Cerebellar cortex (tissue), 1 donor: ENCODE results near the gene TCF15.
"Not testable (repeated sequence)": the region's sequence is repeated elsewhere in the genome, so short reads cannot be mapped to it uniquely, and the experiment has no call there.

Source experiments
- DNase-seq: peaks from one replicate; pipeline ENCODE4 v3.0.0-alpha.2; 2015; ENCODE audit warnings: low spot score

The TCF15 gene

DNA sequence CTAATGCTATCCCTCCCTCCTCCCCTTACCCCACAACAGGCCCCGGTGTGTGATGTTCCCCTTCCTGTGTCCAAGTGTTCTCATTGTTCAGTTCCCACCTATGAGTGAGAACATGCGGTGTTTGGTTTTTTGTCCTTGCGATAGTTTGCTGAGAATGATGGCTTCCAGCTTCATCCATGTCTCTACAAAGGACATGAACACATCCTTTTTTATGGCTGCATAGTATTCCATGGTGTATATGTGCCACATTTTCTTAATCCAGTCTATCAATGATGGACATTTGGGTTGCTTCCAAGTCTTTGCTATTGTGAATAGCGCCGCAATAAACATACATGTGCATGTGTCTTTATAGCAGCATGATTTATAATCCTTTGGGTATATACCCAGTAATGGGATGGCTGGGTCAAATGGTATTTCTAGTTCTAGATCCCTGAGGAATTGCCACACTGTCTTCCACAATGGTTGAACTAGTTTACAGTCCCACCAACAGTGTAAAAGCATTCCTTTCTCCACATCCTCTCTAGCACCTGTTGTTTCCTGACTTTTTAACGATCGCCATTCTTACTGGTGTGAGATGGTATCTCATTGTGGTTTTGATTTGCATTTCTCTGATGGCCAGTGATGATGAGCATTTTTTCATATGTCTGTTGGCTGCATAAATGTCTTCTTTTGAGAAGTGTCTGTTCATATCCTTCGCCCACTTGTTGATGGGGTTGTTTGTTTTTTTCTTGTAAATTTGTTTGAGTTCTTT lies 31.0 kb downstream of the TCF15 start:
- DNase-seq, result not testable (repeated sequence)

DNA sequence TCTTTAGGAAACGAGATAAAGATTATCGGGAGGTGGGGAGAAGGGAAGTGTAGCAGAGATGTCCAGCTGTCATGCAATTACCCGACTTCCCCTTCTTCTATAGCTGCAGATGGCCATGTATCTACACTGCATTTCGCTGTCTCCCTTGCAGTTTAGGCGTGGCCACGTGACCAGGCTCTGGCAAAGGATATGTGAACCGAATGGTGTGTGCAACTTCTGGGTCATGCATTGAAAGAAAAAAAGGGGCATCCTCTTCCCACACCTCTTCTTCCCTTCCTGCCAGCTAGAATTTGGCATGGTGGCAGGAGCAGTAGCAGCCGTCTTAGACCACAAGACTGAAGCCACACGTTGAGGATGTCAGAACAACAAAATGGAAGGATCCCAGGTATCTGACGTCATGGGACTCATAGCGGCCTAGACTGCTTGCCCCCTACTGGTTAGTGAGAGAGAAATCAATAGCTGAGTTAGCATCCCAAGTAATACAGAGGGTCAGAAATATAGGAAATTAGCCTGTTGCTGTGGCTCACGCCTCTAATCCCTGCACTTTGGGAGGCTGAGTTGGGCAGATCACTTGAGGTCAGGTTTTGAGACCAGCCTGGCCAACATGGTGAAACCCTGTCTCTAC lies 32.8 kb downstream of the TCF15 start:
- DNase-seq, result peak; percentile 6

DNA sequence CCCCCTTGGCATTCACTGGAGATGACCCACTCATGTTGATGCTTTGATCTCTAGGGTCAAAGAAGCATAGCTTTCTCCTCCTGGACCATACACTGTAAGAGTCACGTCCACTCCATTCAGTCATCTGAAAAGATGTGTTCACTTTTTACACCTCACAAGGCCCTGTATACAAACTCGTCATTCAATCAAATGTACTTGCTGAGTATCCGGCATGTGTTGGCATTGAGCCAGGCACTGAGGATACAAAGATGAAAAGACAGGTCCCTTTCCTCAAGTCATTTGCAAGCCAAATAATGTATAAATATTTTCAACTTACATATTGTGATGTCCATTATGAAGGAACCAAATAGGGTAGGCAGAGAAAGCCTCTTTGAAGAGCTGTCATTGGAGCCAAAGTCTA lies 34.0 kb downstream of the TCF15 start:
- peak; percentile 6 for DNase-seq

DNA sequence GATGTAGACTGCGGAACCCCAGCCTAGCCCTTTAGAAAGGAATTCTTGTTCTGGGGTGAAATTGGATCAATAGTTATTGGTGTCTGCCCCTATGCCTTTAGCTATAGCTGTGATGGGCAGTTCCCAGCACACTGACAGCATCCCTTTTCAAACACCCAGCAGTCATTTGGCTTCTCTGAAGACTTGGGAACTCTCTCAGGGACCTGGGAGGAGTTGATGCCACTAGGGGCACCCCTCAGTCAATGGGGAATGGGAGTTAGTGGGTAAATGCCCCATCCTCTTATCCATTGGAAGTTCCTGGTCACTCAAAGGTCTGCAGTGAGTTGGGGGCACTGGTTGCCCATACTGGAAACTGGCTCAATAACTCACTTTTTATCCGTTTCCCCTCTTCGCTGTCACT lies 34.9 kb downstream of the TCF15 start:
- DNase-seq, result no peak

DNA sequence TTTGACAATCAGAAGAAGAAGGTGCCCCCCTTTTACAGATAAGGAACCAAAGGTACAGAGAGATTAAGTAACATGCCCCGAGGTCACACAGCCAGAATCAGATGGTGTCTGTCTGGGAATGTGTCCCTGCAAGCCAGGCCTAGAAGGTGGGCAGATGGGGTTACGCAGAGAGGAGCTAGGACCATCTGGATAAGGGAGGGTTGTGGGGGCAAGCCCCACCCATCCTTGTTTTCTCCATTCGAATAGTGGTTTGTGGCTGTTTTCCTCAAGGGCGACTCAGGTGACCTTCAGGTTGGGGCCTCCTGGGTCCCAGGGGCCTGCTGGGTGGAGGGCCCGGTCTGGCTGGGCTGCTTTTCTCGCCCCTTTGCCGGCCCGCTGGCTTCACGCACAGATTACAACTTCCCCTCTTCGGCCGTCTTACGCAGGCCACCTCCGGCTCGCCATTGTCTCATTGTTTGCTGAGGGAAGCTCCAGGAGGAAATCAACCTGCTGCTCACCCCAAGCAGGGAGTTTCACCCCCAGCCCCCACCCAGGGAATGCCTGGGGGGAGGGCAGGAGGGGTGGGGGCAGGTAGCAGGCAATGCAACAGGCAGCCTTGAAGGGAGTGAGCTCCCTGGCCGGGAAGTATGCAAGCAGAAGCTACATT lies 35.7 kb downstream of the TCF15 start:
- DNase-seq, result no peak

DNA sequence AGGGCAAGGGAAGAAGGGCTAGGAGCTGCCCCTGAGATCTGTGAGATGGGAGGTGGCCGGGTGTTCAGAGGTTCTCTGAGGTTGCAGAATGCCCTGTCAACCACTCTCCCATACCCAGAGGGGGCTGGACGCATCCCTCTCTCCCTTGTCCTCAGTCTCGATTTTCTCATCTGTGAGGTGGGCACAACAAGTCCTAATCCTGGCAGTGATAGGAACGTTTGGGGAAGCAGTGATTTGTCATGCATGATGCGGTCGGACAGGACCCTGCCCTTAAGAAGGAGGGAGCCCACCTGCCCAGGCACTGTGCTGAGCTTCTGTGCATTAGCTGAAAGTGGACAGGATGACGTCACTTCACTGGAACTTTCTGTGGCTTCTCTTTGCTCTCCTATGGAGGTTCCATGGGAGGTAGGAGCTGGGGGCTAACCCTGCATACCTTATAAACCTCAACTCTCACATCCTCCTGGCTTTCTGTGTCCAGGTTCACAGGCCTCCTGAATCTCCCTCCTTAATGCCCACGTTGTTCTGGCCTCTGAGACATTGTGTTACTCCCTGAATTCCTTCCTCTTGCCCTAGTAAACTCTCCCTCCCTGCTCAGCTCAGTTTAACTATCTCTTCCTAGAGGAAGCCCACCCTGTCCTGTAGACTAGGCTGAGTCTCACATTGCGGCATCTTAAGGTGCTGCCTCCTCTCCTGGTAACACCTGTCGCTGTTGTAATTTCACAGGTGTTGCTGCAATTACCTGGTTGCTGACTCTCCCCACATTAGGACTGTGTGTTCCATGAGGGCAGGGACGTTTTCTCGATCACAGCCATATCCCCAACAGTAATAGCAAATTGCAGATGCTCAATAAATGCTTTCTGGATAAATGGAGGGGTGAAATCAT lies 36.5 kb downstream of the TCF15 start:
- no peak for DNase-seq

DNA sequence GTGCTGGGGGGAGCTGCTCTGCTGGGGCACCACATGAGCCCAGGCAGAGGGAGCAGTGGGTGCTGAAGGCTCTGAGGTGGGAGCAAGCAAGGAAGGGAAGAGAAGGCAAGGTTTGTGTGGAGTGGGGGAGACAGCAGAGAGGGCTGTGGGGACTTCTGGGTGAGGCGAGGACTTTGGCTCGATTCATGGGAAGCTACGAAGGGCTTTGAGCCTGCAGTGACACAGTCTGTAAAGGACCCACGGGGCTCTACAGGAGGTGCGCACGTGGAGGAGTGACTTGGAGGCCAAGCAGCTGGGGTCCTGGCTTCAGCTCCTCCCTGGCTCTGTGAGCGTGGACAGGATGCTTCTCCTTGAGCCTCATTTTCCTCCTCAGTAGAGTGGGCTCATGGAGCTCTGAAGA lies 37.4 kb downstream of the TCF15 start:
- DNase-seq, result no peak

DNA sequence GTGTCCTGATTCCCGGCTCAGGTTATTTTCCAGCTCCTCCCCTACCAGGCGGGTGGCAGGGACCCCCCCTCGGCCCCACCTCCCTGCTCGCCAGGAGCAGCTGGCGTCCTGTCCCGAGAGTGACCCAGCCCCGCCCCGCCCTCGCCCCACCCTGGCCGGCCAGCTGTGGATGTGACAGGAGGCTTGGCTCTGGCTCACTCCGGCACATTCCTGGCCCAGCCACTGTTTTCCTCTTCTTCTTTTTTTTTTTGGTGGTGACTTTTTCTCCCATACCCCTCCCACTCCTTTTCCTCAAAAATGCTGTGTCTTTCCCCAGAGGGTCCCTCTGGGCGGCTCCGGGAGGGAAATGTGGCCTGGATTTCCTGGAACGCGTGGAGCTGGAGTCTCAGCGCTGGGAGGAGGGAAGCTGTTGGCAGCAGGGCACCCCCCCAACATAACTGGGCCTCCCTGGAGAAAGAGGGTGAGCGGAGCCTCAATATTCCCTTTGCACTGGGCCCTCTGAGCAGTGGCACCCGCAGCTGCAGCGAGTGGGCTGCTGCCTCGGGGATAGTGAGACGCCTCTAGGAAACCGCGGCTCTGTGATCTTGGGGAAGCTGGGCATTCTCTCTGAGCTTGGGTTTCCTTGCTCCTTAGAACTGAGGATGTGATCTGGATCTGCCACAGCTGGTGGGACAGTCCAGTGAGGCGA lies 38.2 kb downstream of the TCF15 start:
- DNase-seq, result no peak

DNA sequence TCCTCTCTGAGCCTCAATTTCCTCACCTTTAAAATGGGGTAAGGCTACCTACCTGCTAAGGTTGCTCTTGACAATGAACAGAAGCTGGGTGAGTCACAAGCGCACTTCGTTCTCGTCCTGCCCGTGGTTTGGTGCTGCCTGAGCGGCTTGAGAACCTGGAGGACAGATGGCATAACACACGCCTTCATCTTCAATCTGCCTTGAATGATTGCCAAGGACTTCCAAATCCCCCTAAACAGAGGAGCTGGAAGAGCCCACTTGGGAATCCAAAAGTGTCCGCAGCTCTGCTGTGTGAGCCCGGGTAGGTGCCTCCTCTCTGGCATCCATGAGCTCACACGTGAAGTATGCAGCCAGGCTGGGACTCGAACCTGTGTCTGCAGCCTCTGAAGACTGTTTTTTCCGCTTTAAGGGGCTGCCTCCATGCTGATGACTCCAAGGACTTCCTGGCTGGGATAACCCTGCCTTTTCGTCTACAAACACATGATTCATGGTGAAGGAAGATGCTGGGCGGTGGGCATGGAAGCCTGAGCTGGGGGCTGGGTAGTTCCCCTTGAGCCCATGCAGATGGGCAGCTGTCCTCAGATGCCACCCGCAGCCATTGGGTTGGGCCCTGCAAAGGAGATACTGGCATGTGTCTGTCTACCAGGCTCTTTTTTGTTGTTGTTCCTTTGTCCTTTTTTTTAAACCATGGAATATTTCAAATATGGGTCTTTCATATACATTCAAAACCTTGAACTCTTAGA lies 41.3 kb downstream of the TCF15 start:
- no peak for DNase-seq

DNA sequence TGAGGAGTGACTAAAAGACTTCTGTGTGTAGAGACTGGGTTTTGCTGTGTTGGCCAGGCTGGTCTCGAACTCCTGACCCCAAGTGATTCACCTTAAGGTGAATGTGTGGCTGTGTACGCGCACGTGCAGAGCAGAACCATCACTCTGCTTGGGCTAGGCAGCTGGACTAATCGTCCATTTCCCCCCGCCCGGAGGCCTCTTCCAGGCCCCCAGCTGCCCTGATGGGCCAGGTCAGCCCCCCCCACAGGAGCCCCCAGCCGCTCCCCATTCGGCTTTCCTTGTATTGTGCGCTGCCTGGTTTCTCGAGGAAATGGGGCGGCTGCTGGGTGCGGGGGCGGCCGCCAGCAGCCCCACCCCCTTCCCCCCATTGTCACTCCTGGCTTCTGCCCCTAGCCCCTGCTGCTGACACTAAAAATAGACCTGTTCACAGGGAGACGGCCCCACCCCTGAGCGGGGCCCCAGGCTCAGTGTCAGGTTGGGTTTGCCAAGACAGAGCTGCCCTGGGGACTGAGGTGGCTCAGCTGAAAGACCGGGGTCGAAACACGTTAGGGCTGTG lies 41.9 kb downstream of the TCF15 start:
- DNase-seq, result no peak

DNA sequence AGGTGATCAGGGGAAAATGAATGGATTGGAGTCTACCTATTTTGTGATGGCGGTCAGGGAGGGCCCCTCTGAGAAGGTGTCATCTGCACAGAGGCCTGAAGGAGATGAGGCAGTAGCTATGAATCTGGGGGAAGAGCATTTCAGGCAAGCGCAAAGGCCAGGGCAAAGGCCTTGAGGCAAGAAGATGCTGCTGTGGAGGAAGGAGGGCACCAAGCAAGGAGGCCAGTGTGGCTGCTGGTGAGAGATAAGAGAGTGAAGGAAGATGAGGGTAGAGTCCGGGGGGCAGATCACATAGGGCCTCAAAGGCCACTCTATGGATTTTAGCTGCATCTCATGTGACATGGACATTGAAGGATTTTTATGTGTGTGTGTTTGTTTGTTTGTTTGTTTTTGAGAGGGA lies 45.9 kb downstream of the TCF15 start:
- no peak for DNase-seq

DNA sequence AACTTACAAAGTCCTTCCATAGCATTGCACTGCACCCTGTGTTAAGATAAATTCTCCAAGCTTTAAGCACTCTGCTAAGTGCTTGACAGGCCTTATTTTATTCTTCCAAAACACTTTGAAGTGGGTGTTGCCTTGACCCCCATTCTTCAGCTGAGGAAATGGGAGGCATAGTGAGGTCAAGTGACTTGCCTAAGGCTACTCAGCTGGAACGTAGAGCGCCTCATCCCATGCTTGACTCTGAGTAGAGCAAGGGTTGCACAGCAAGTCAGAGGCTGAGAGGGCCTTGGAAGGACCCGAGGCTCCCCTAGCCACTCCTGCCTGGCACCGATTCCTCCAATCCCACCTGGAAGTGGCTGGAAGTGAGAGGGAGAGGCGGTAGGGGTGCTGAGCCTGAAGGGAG lies 46.9 kb downstream of the TCF15 start:
- no peak for DNase-seq

DNA sequence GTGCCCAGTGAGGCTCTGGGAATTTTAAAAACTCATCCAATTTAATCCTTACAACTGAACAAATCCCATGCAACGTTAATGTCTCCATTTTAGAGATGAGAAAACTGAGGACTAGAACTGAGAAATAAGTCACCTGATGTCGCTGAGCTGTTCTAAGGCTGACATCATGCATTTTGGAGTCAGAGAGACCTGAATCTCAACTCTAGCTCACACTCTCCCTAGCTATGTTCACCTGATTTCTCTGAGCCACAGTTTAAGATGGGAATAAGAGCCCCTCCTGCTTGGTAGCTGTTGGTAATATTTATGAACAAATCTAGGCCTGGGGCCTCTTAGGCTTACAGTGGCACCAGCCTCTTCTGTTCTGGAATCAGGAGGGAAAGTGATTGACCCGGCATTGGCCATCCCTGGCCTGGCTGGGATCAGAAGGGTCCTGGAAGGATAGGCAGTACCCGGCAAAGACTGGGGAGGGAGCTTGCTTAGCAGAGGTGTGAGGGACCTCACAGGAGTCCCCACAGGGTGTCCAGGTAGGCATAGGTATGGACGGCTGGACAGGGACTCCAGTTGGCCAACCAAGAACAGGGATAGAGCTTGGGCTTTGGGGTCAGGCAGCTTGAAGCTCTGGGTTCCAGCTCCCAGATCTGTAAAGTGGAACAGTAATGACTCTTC lies 47.7 kb downstream of the TCF15 start:
- DNase-seq, result no peak

DNA sequence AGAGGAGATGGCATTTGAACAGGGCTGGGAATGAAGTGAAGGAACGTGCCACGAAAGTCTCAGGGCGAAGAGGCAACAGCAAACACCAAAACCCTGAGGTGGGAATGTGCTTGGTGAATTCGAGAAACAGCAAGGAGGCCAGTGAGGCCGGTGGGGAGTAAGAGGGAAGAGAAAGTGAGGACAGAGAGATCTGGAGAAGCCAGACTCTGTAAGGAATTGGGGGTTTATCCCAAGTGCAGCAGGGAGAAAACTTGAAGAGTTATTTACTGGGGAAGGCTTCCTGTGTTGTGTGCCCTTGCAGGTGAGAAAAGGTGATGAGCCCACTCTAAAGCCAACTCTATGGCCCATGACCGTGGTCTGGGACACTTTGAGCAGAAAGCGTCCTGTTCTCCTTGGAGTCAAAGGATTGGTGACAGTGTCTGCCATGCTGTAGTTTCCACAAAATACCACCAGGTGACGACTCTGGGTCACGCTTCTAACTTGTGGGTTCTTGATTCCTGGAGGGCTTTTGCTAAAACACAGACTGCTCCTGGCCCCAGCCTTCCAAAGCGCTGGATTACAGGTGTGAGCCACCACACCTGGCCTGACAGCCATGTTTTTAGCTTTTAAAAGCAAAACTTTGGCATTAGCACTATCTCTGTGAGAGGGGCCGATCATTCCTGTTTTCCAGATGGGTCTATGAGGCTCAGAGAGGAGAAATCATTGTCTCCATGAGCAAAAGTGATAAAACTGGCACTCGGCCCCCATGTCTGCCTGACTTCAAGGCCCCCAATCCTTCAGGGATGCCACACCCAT lies 48.5 kb downstream of the TCF15 start:
- peak; percentile 86 for DNase-seq

DNA sequence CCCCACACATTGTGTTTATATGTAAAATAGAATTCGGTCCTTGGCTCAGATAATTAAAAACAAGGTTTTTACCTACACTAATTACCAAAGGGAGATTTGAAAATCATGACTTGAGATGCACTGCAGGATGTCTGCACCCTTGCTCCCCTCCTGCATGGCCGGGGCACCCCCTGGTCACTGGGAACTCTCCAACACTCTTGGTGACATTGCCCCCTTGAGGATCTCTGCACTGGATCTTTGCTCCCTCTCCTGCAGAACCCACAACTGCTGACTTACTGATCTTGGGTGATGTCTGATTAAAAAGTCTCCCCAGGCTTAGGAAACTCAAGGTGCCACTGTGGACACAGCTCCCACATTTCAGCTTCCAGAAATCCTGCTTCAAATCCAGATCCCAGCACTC lies 49.4 kb downstream of the TCF15 start:
- DNase-seq, result no peak

DNA sequence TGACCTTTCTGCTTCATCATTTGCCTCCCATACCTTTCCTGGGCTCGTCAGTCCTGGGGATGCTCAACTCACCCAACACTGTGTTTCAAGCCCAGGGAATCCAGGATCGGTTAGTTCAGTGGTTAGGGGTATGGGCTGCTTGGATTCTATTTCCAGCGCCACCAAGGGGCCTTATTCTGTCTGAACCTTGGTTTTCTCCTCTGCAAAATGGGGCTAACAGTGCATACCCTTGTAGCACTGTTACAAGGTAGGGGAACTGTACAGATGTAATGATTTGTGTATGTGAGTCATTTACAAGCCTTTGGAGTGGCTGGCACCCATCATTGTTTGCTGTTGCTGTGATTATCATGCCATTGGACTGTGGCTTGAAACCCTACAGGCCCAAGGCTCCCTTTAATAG lies 52.0 kb downstream of the TCF15 start:
- no peak for DNase-seq

DNA sequence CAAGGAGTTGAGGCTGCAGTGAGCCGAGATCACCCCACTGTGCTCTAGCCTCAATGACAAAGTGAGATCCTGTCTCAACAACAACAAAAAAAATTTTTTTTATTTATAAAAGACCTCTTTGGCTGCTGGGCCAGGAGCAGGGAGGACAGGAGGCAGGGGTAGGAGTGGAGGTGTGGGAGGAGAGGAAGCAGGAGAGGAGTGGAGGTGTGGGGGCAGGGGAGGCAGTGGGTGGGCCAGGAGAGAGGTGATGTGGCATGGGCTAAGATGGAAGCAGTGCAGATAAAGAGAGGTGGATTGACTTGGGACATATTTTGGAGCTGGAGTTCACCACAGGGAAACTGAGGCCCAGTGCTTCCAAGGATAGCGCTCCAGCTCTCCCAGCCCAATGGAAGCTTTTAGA lies 53.1 kb downstream of the TCF15 start:
- DNase-seq, result no peak

DNA sequence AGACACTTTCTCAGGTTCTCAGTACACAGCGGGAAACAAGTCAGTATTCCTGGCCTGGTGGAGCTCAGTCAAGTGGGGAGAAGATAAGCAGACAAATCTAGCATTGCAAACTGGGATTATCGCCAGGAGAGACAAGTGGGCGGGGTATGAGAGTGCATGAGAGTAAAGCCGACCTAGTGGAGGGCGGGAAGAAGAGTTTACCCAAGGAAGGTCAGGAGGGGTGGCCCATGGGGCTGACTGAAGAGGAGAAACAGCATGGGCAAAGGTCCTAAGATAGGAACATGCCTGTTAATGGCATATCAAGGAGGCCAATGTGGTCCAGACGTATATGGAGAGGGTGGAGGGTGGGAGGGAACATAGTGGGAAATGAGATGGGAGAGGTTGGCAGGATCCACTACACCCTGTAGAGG lies 54.1 kb downstream of the TCF15 start:
- DNase-seq, result no peak
